DMS79 treated with DMSO at 0.1 percent for 48 hours (cell line): ENCODE results near the gene TECPR2.
A peak's percentile ranks its signal among the peaks of the same experiment; 100 is the strongest.

ENCODE experiments used
- DNase-seq: peaks from one replicate; lab custom pipeline; 2025; lab: John Stamatoyannopoulos, UW

Gene TECPR2

GRCh38 chr14:102469261-102469660 is 106.5 kb downstream of the TECPR2 start:
- DNase-seq = no peak

GRCh38 chr14:102471921-102472790 is 109.4 kb downstream of the TECPR2 start:
- DNase-seq = no peak

- DNase-seq = no peak
Measured at GRCh38 chr14:102472791-102473150, 110.0 kb downstream of the TECPR2 start.

- no peak for DNase-seq
Measured at GRCh38 chr14:102473559-102473958, 110.8 kb downstream of the TECPR2 start.

GRCh38 chr14:102474934-102475333 is 112.2 kb downstream of the TECPR2 start:
- peak; percentile 94 for DNase-seq

GRCh38 chr14:102479107-102479506 is 116.4 kb downstream of the TECPR2 start:
- no peak for DNase-seq

GRCh38 chr14:102479777-102480176 is 117.0 kb downstream of the TECPR2 start:
- DNase-seq = peak; percentile 98

- no peak for DNase-seq
Measured at GRCh38 chr14:102481371-102481770, 118.6 kb downstream of the TECPR2 start.

- DNase-seq = no peak
Measured at GRCh38 chr14:102481791-102482238, 119.1 kb downstream of the TECPR2 start.

GRCh38 chr14:102484316-102484715 is 121.6 kb downstream of the TECPR2 start:
- no peak for DNase-seq

GRCh38 chr14:102485693-102486512 is 123.2 kb downstream of the TECPR2 start:
- DNase-seq = peak; percentile 60

- DNase-seq = no peak
Measured at GRCh38 chr14:102486513-102487203, 123.9 kb downstream of the TECPR2 start.

- DNase-seq = no peak
Measured at GRCh38 chr14:102487204-102487577, 124.5 kb downstream of the TECPR2 start.

GRCh38 chr14:102490456-102490855 is 127.7 kb downstream of the TECPR2 start:
- no peak for DNase-seq

GRCh38 chr14:102491366-102491765 is 128.6 kb downstream of the TECPR2 start:
- no peak for DNase-seq

- no peak for DNase-seq
Measured at GRCh38 chr14:102491786-102492530, 129.2 kb downstream of the TECPR2 start.

GRCh38 chr14:102492531-102492910 is 129.8 kb downstream of the TECPR2 start:
- no peak for DNase-seq

GRCh38 chr14:102493096-102493495 is 130.4 kb downstream of the TECPR2 start:
- no peak for DNase-seq

- DNase-seq = no peak
Measured at GRCh38 chr14:102493585-102493984, 130.8 kb downstream of the TECPR2 start.

GRCh38 chr14:102495491-102496330 is 133.0 kb downstream of the TECPR2 start:
- DNase-seq = no peak

GRCh38 chr14:102496331-102496691 is 133.6 kb downstream of the TECPR2 start:
- DNase-seq = no peak
